Measurements from ENCODE around the gene MINDY2.
A peak's percentile ranks its signal among the peaks of the same experiment; 100 is the strongest.

MINDY2 gene

GRCh38 chr15:58742819-58743502, 28.1 kb upstream of the MINDY2 start:
- Histone ChIP-seq H3K4me1 (ENCODE audit: insufficient read depth, low read length, severe bottlenecking) (peaks cover 64% of the 10 kb centered on the region), H3K9me2 (ENCODE audit: low read depth, low read length) (no peaks in the 10 kb centered on the region), H2AFZ (ENCODE audit: low read length) (no peak overlapping the region), H3K27me3 (ENCODE audit: insufficient read depth, low read length) (no peaks in the 10 kb centered on the region), H3K4me2 (ENCODE audit: low read length) (no peak overlapping the region), H4K20me1 (ENCODE audit: insufficient read depth, low read length) (no peaks in the 10 kb centered on the region), H3K4me3 (ENCODE audit: low read depth, low read length, poor library complexity, severe bottlenecking) (no peak overlapping the region), H3K79me2 (ENCODE audit: insufficient read depth, low read length) (peaks cover 99% of the 10 kb centered on the region), H3K9ac (ENCODE audit: low read length) (no peak overlapping the region), H3F3A (ENCODE audit: insufficient read depth, low read length) (no peaks in the 10 kb centered on the region), H3K27ac (ENCODE audit: low read depth, low read length, poor library complexity, severe bottlenecking) (peak overlapping the region; percentile 27), H3K36me3 (ENCODE audit: insufficient read depth, low read length) (peaks cover 13% of the 10 kb centered on the region), H3K9me3 (ENCODE audit: low read length) (no peaks in the 10 kb centered on the region)
- TF ChIP-seq CTCF (IDR thresholded peaks at IDR 0.05; ENCODE audit: low read length) (no peak), EZH2 (IDR thresholded peaks at IDR 0.05; ENCODE audit: borderline replicate concordance, low read length) (no peak)

GRCh38 chr15:58746174-58746573, 24.9 kb upstream of the MINDY2 start:
- peak overlapping the region; percentile 89 for H3K9ac ChIP-seq (ENCODE audit: low read length)
- peak overlapping the region; percentile 39 for H3K27ac ChIP-seq (ENCODE audit: low read depth, low read length, poor library complexity, severe bottlenecking)

GRCh38 chr15:58748040-58748851, 22.9 kb upstream of the MINDY2 start:
- H3F3A ChIP-seq (ENCODE audit: insufficient read depth, low read length) = no peaks in the 10 kb centered on the region
- H3K9me2 ChIP-seq (ENCODE audit: low read depth, low read length) = no peaks in the 10 kb centered on the region
- H2AFZ ChIP-seq (ENCODE audit: low read length) = no peak overlapping the region
- no peaks in the 10 kb centered on the region for H3K9me3 ChIP-seq (ENCODE audit: low read length)
- H3K9ac ChIP-seq (ENCODE audit: low read length) = peak overlapping the region; percentile 89
- H3K79me2 ChIP-seq (ENCODE audit: insufficient read depth, low read length) = peaks cover 56% of the 10 kb centered on the region
- no peaks in the 10 kb centered on the region for H4K20me1 ChIP-seq (ENCODE audit: insufficient read depth, low read length)
- TF ChIP-seq EZH2 (IDR thresholded peaks at IDR 0.05; ENCODE audit: borderline replicate concordance, low read length) (no peak), CTCF (IDR thresholded peaks at IDR 0.05; ENCODE audit: low read length) (no peak)
- H3K36me3 ChIP-seq (ENCODE audit: insufficient read depth, low read length) = peaks cover 9% of the 10 kb centered on the region
- peak overlapping the region; percentile 91 for H3K4me3 ChIP-seq (ENCODE audit: low read depth, low read length, poor library complexity, severe bottlenecking)
- no peaks in the 10 kb centered on the region for H3K27me3 ChIP-seq (ENCODE audit: insufficient read depth, low read length)
- H3K27ac ChIP-seq (ENCODE audit: low read depth, low read length, poor library complexity, severe bottlenecking) = peak overlapping the region; percentile 85
- H3K4me2 ChIP-seq (ENCODE audit: low read length) = peak overlapping the region; percentile 91
- H3K4me1 ChIP-seq (ENCODE audit: insufficient read depth, low read length, severe bottlenecking) = peaks cover 55% of the 10 kb centered on the region

More at GRCh38 chr15:58746174-58746573, 24.9 kb upstream of the MINDY2 start:
- Histone ChIP-seq H3K36me3 (ENCODE audit: insufficient read depth, low read length) (peaks cover 13% of the 10 kb centered on the region), H3F3A (ENCODE audit: insufficient read depth, low read length) (no peaks in the 10 kb centered on the region), H3K4me3 (ENCODE audit: low read depth, low read length, poor library complexity, severe bottlenecking) (peak overlapping the region; percentile 91), H3K4me2 (ENCODE audit: low read length) (peak overlapping the region; percentile 91), H3K9me2 (ENCODE audit: low read depth, low read length) (no peaks in the 10 kb centered on the region), H2AFZ (ENCODE audit: low read length) (no peak overlapping the region), H3K27me3 (ENCODE audit: insufficient read depth, low read length) (no peaks in the 10 kb centered on the region), H3K9me3 (ENCODE audit: low read length) (no peaks in the 10 kb centered on the region), H3K79me2 (ENCODE audit: insufficient read depth, low read length) (peaks cover 77% of the 10 kb centered on the region), H4K20me1 (ENCODE audit: insufficient read depth, low read length) (no peaks in the 10 kb centered on the region), H3K4me1 (ENCODE audit: insufficient read depth, low read length, severe bottlenecking) (peaks cover 59% of the 10 kb centered on the region)
- TF ChIP-seq CTCF (IDR thresholded peaks at IDR 0.05; ENCODE audit: low read length) = no peak
- TF ChIP-seq EZH2 (IDR thresholded peaks at IDR 0.05; ENCODE audit: borderline replicate concordance, low read length) = no peak

Measured in OCI-LY1 (cell line).